GM12878 (cell line): ENCODE results near the gene ADCYAP1R1. TPM values are rescaled to one million over a fixed set of nuclear protein-coding genes. Genes with fewer than 3 reads are reported as not detected.

Source experiments
- ATAC-seq: fragments of 200-7000 bp; cut with Tn5 transposase; 3 replicates; pipeline ENCODE4 v1.9.1; 2020; ENCODE audit warnings: mild to moderate bottlenecking, moderate library complexity
- Bru-seq: library from RNA; stranded (reverse); fragments of 400-500 nt; gene quantifications from one replicate; lab custom pipeline; 2021; lab: Mats Ljungman, UMichigan
- BruChase-seq, 2 experiments: library from RNA; stranded (reverse); fragments of 400-500 nt; gene quantifications; one replicate each; lab custom pipeline; 2021; lab: Mats Ljungman, UMichigan
- BruUV-seq: library from RNA; stranded (reverse); fragments of 400-500 nt; replicated peaks from 2 replicates; lab custom pipeline; 2021; lab: Mats Ljungman, UMichigan
- CTCF ChIA-PET: fragments of 300-600 bp; sonication (Branson Sonifier 250); formaldehyde crosslinking; extraction: SDS; loops from one replicate; lab custom pipeline; 2021; ENCODE audit warnings: inconsistent platforms; lab: Yijun Ruan, JAX
- POLR2A ChIA-PET: fragments of 350-600 bp; formaldehyde crosslinking; extraction: SDS; loops from one replicate; lab custom pipeline; 2021; ENCODE audit warnings: inconsistent platforms; lab: Charles Lee
- RAD21 ChIA-PET: fragments of 300-600 bp; sonication (Branson Sonifier 250); formaldehyde crosslinking; loops from one replicate; lab custom pipeline; 2023; ENCODE audit warnings: antibody characterized with exemption; ENCODE audit not compliant: unreplicated experiment; lab: Charles Lee
- SMC1A ChIA-PET: fragments of 300-600 bp; sonication (Branson Sonifier 250); formaldehyde crosslinking; loops from one replicate; lab custom pipeline; 2023; ENCODE audit not compliant: unreplicated experiment, uncharacterized antibody; lab: Charles Lee
- DNase-seq: peaks from one replicate; pipeline ENCODE4 v3.0.0-alpha.2; 2011; ENCODE audit warnings: low read depth, low spot score
- FAIRE-seq: peaks from 3 replicates; lab custom pipeline; 2011; peaks lifted over from hg19 to GRCh38; lab: Jason Lieb, UNC
- H2AFZ ChIP-seq: 2 replicates; pipeline ENCODE4 v1.6.0; 2011; ENCODE audit warnings: low read depth, low read length, control low read depth; ENCODE audit not compliant: control insufficient read depth
- H3K27ac ChIP-seq: 2 replicates; pipeline ENCODE4 v1.5.1; 2011; ENCODE audit warnings: control low read depth; ENCODE audit not compliant: control insufficient read depth, insufficient read depth
- H3K27me3 ChIP-seq, 2 experiments: replicated peaks in 1 of 2; 2 replicates each; pipeline versions ENCODE4 v1.6.0 to v1.6.1; 2011; ENCODE audit warnings: low read length in 1 of 2; ENCODE audit not compliant: control insufficient read depth in 2 of 2, insufficient read depth in 2 of 2
- H3K36me3 ChIP-seq, 2 experiments: 2 replicates each; pipeline ENCODE4 v1.5.1; 2011; ENCODE audit warnings: low read length in 1 of 2; ENCODE audit not compliant: control insufficient read depth in 2 of 2, insufficient read depth in 2 of 2
- H3K4me1 ChIP-seq: 2 replicates; pipeline ENCODE4 v1.6.1; 2011; ENCODE audit warnings: mild to moderate bottlenecking, low read length, moderate library complexity, mixed read lengths; ENCODE audit not compliant: control insufficient read depth, insufficient read depth
- H3K4me2 ChIP-seq: 2 replicates; pipeline ENCODE4 v1.6.0; 2011; ENCODE audit warnings: control low read depth; ENCODE audit not compliant: control insufficient read depth, insufficient read depth
- H3K4me3 ChIP-seq: fragments of 200-600 bp; sonication (generic); 2 replicates; pipeline ENCODE4 v1.5.1; 2016
- H3K79me2 ChIP-seq: 2 replicates; pipeline ENCODE4 v1.6.0; 2011; ENCODE audit warnings: low read length; ENCODE audit not compliant: control insufficient read depth, insufficient read depth
- H3K9ac ChIP-seq: 2 replicates; pipeline ENCODE4 v1.8.0; 2011; ENCODE audit warnings: low read length, control low read depth, mixed read lengths; ENCODE audit not compliant: control insufficient read depth, insufficient read depth
- H3K9me3 ChIP-seq: replicated peaks from 3 replicates; pipeline ENCODE4 v1.5.1; 2011; ENCODE audit warnings: mild to moderate bottlenecking, low read length; ENCODE audit not compliant: control insufficient read depth, insufficient read depth
- H4K20me1 ChIP-seq: 2 replicates; pipeline ENCODE4 v1.6.0; 2011; ENCODE audit not compliant: control insufficient read depth, insufficient read depth
- CBX3 ChIP-seq: fragments of 200-600 bp; sonication (generic); IDR thresholded peaks from 2 replicates; pipeline ENCODE4 v1.6.1; 2016; ENCODE audit warnings: low read depth, borderline replicate concordance
- FOS ChIP-seq: IDR thresholded peaks from 3 replicates; pipeline ENCODE4 v1.6.1; 2011; ENCODE audit warnings: borderline replicate concordance; ENCODE audit not compliant: insufficient read length; ENCODE audit errors: extremely low read depth
- KAT2A ChIP-seq: conservative IDR thresholded peaks from 2 replicates; pipeline ENCODE4 v1.6.1; 2011; ENCODE audit warnings: low read depth, low read length; ENCODE audit not compliant: control insufficient read depth
- NFYB ChIP-seq: IDR thresholded peaks from 2 replicates; pipeline ENCODE4 v1.6.1; 2011; ENCODE audit warnings: low read depth, mild to moderate bottlenecking, low read length, improper control_type of control experiment, moderate library complexity; ENCODE audit not compliant: insufficient read depth
- PAX5 ChIP-seq: IDR thresholded peaks from 2 replicates; pipeline ENCODE4 v1.6.1; 2011; ENCODE audit warnings: low read depth, low read length, borderline replicate concordance
- POLR2A ChIP-seq: IDR thresholded peaks from 2 replicates; pipeline ENCODE4 v1.6.1; 2011; ENCODE audit warnings: low read depth, mild to moderate bottlenecking, low read length
- RCOR1 ChIP-seq: conservative IDR thresholded peaks from 2 replicates; pipeline ENCODE4 v1.6.1; 2012; ENCODE audit warnings: low read depth, low read length, improper control_type of control experiment
- SUPT20H ChIP-seq: IDR thresholded peaks from 2 replicates; pipeline ENCODE4 v1.6.1; 2011; ENCODE audit warnings: low read depth, mild to moderate bottlenecking, low read length, moderate library complexity, borderline replicate concordance; ENCODE audit not compliant: control insufficient read depth
- WGBS: methylation state at CpG from one replicate; pipeline ENCODE4 v1.1.6; 2016; ENCODE audit warnings: low lambda C conversion rate; ENCODE audit not compliant: insufficient replicate concordance, insufficient coverage; ENCODE audit errors: missing lambda C conversion rate; 5-methylcytosine and 5-hydroxymethylcytosine counted together
- in situ Hi-C: fragments of 300-500 bp; cut with MboI; formaldehyde crosslinking; loops from 9 replicates; pipeline ENCODE4 v1.14.3; 2018; ENCODE audit warnings: mixed read lengths
- intact Hi-C: fragments of 100-400 bp; cut with micrococcal nuclease; formaldehyde crosslinking; loops from one replicate; pipeline ENCODE4 v1.14.2; 2022; ENCODE audit not compliant: unreplicated experiment
- long read RNA-seq, 2 experiments: library from polyadenylated mRNA; unstranded; transcript quantifications; one replicate each; pipeline ENCODE4 v2.0.0, GENCODE V29; 2019 to 2020
- polyA minus RNA-seq, 3 experiments: library from RNA; depleted of rRNA, polyadenylated mRNA; stranded (reverse); fragments of >200 nt; gene quantifications; 2 replicates each; pipeline ENCODE4 v1.2.3, GENCODE V29; 2011
- polyA plus RNA-seq, 11 experiments: library from polyadenylated mRNA; depleted of rRNA in 4 of 11; unstranded in 6 of 11; stranded (reverse) in 5 of 11; fragments of >200 nt; fragmentation: Nextera tagmentation in 4 of 11; fragmentation: Illumina TruSeq in 1 of 11; extraction: Ambion mirVana in 4 of 11; extraction: Trizol in 1 of 11; gene quantifications; 1 replicate in 1 of 11; 2 replicates in 10 of 11; pipeline versions ENCODE4 v1.2.1 to v1.2.3, GENCODE V29; 2011 to 2016; ENCODE audit warnings: inconsistent platforms in 2 of 11, missing spikeins in 2 of 11, low read depth in 1 of 11
- total RNA-seq, 4 experiments: library from RNA; depleted of rRNA in 3 of 4; stranded (reverse); fragments of >200 nt in 3 of 4; fragmentation: Illumina TruSeq in 1 of 4; extraction: Trizol in 1 of 4; gene quantifications; 2 replicates each; pipeline versions ENCODE4 v1.2.1 to v1.2.3, GENCODE V29; 2013 to 2021

The ADCYAP1R1 gene
- not detected in 2 replicates for total RNA-seq (2013; cell fraction: nucleolus; rRNA removed)
- total RNA-seq (2014; rRNA removed) (not detected in 2 replicates), total RNA-seq (2014; rRNA removed; fragmentation: Illumina TruSeq; extraction: Trizol) (not detected in 2 replicates), total RNA-seq (2021) (not detected in 2 replicates), polyA plus RNA-seq (2011; rRNA removed) (not detected in 2 replicates), polyA plus RNA-seq (2014; fragmentation: Illumina TruSeq; extraction: Trizol) (not detected in 2 replicates), polyA plus RNA-seq (2014; fragmentation: Nextera tagmentation; extraction: Ambion mirVana) (not detected), polyA plus RNA-seq (2014; rRNA removed) (not detected in 2 replicates), polyA plus RNA-seq (2016; fragmentation: Nextera tagmentation; extraction: Ambion mirVana) (not detected), polyA minus RNA-seq (2011; rRNA and poly(A)+ RNA removed) (not detected in 2 replicates), Bru-seq, nascent RNA (percentile 1 among the genes with signal in this experiment), BruChase-seq, experiment 1, labeled RNA remaining after a 6-hour chase (not detected), BruChase-seq, experiment 2, labeled RNA remaining after a 2-hour chase (not detected)
- polyA plus RNA-seq (2011; ENCODE audit: low read depth), result not detected
- not detected in 2 replicates for polyA plus RNA-seq (2011; cell fraction: cytosol; rRNA removed)
- not detected in 2 replicates for polyA plus RNA-seq (2011; cell fraction: nucleus; rRNA removed)
- not detected in 2 replicates for polyA plus RNA-seq (2012)
- not detected in 2 replicates for polyA minus RNA-seq (2011; cell fraction: cytosol; rRNA and poly(A)+ RNA removed)
- polyA minus RNA-seq (2011; cell fraction: nucleus; rRNA and poly(A)+ RNA removed), result not detected in 2 replicates
- long read RNA-seq, experiment 1, result 0 reads
- long read RNA-seq, experiment 2, result 0 reads

GRCh38 chr7:31051598-31052486 lies at the start of gene ADCYAP1R1:
TSS of gene ADCYAP1R1 (plus strand) at chr7:31052308. CDS start at chr7:31063265, 10,957 bp downstream.
- DNase-seq (no peak), ATAC-seq (no peak), FAIRE-seq (no peak)
- no peak within 1 kb of the TSS for H2AFZ ChIP-seq
- no peak within 1 kb of the TSS for H3K9ac ChIP-seq
- ChIA-PET POLR2A (no interaction called here), CTCF (no interaction called here), RAD21 (no interaction called here), SMC1A (interaction anchor here (0.7 kb wide), 1 partner anchor 16 kb away, joined by 3 read pairs; no protein-coding TSS in a partner anchor)
- TF ChIP-seq SUPT20H, result no peak
- TF ChIP-seq CBX3, result no peak
- TF ChIP-seq POLR2A, result no peak
- no peak for TF ChIP-seq KAT2A
- no peak for TF ChIP-seq NFYB
- TF ChIP-seq FOS, result no peak
- no peak for TF ChIP-seq RCOR1
- TF ChIP-seq PAX5, result no peak
- no peaks in the 10 kb centered on the region for H3K36me3 ChIP-seq
- no peaks in the 10 kb centered on the region for H3K9me3 ChIP-seq
- H3K27me3 ChIP-seq, result peaks cover 0 to 4% of the 10 kb centered on the region in 2 experiments; a peak in 2 of 4 replicates
- in situ Hi-C loops, result no loop called here
- no TSS peak for BruUV-seq
- no peaks in the 10 kb centered on the region for H3K79me2 ChIP-seq
- intact Hi-C loops, result no loop called here
- no peaks in the 10 kb centered on the region for H3K4me1 ChIP-seq
- no peaks in the 10 kb centered on the region for H4K20me1 ChIP-seq
- WGBS, result 34% methylated on average over 31 of the region's 56 CpGs
- no peak within 1 kb of the TSS for H3K4me2 ChIP-seq
- H3K4me3 ChIP-seq, result no peak within 1 kb of the TSS
- H3K27ac ChIP-seq, result no peak within 1 kb of the TSS
